Body of pancreas (tissue), 4 donors: ENCODE measurements around the gene ODAPH.

Experiments used
- POLR2A ChIP-seq, 3 donors: fragments of 450-650 bp; IDR thresholded peaks; one replicate each; pipeline ENCODE4 v1.6.1; 2016; ENCODE audit warnings: antibody characterized with exemption in 3 of 3, mild to moderate bottlenecking in 2 of 3
- TF ChIP-seq, protein P1 (sequence below), 7 experiments: fragments of 450-650 bp in 4 of 7; fragments of 200-600 bp in 3 of 7; sonication (generic) in 3 of 7; IDR thresholded peaks; one replicate each; pipeline ENCODE4 v1.5.1; 2016 to 2019; ENCODE audit warnings: antibody characterized with exemption in 7 of 7

DNA sequence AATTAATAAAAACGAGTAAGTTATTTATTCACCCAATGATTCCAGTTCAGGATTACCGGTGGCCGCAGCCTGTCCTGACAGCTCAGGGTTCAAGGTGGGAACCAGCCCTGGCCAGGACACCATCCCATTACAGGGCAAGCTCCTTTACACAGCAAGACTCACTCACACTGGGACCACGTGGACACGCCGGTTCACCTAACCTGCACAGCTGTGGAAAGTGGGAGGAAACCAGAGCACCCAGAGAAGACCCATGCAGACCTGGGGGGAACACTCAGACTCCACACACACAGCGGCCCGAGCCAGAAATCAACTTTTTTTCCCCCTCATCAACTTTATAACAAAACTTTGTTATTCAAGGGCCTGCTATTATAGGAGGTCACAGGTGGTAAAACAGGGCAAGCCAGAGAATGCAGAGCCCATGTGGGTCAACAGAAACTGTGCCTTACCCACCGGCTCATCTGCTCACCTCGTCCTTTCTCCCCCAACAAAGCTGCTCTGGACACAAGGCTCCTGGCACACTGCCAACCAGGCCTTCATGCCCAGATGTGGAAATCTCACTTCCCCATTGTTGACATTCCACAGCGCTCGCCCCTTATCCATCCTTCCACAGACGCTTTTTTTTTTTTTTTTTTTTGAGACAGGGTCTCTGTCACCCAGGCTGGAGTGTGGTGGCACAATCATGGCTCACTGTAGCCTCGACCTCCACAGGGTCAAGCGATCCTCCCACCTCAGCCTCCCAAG, 8.0 kb upstream of the ODAPH start:
- TF ChIP-seq, protein P1, sequence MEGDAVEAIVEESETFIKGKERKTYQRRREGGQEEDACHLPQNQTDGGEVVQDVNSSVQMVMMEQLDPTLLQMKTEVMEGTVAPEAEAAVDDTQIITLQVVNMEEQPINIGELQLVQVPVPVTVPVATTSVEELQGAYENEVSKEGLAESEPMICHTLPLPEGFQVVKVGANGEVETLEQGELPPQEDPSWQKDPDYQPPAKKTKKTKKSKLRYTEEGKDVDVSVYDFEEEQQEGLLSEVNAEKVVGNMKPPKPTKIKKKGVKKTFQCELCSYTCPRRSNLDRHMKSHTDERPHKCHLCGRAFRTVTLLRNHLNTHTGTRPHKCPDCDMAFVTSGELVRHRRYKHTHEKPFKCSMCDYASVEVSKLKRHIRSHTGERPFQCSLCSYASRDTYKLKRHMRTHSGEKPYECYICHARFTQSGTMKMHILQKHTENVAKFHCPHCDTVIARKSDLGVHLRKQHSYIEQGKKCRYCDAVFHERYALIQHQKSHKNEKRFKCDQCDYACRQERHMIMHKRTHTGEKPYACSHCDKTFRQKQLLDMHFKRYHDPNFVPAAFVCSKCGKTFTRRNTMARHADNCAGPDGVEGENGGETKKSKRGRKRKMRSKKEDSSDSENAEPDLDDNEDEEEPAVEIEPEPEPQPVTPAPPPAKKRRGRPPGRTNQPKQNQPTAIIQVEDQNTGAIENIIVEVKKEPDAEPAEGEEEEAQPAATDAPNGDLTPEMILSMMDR (IDR thresholded peaks at IDR 0.05) = no peak
- TF ChIP-seq POLR2A (IDR thresholded peaks at IDR 0.05) = no peak
